SW480 (cell line): ENCODE data around the gene FOXP1.
"Not testable (repeated sequence)": the region's sequence is repeated elsewhere in the genome, so short reads cannot be mapped to it uniquely, and the experiment has no call there.

Experiments used
- DNase-seq: peaks from one replicate; pipeline ENCODE4 v3.0.0-alpha.2; 2016; ENCODE audit warnings: low spot score

The FOXP1 gene

GRCh38 chr3:71451060-71451459, 132.5 kb downstream of the FOXP1 start:
- no peak for DNase-seq

DNA sequence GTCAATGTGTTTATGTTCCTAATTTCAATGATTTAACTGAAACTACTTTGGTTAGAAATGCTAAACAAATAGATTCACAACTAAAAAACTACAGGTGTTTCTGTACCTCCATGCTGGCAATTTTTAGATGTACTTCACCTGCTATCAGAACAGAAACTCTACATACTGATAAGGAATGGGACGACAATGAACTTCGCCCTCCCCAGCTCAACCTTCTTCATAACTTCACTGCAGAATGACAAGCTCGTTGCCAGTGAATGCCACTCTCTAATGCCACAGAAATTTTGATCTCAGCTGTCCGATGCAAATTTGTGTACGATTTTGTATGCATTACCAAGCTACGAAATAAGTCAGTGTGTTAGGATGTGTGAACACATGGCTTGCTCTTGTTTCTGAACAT, 133.4 kb downstream of the FOXP1 start:
- no peak for DNase-seq

DNA sequence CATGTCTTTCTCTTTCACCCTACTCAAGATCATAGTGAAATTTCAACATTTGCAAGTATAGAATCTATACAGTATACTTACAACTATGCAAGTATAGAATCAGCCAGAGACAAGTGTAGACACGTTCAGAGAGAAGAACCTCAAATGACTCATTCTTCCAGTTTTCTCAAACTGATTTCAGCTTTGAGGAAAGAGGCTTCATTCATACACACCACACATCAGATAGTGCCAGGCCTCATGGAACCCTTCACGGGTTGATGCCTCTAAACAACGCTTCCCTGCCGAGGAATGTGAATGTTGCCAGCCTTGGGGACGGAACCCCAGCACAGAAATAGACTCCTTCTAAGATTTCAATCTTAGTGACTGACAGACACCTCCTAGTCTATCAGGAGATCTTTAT, 135.7 kb downstream of the FOXP1 start:
- no peak for DNase-seq

DNA sequence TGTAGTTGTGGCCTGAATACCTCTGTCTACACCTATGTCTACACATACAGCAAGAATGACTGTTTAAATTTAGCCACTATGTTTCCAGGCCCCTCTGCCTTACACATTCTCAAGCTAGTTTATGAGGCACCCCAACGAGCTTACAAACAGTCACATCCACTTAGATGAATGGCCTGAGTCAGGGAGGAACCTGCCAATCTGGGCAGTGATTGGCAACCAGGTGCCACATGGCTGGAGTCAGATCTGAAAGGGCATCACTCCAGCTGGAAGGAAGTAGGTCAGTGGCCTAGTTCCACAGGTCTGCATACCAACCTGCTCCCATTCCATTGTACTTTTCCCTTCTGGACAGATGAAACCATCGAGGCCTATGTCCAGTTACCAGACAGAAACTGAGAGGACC, 136.3 kb downstream of the FOXP1 start:
- no peak for DNase-seq

DNA sequence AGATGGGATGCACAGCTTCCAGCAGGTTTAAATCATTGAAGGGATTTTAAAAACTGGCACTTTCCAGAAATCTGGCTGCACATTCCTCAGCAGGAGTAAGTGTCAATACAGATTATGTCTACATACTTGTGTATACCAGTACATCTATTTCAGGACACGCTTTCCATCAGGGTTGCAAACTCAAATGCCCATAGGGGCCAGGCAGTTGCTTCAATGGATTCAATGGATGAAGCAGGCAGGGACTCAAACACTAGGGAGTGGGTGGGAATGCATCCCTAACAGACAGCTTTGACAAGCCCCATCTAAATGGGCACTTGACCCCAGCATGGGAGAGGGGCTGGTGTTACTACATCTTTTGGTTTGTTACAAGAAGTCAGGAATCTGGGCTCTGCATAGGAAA, 136.8 kb downstream of the FOXP1 start:
- DNase-seq: no peak

GRCh38 chr3:71446260-71446659, 137.3 kb downstream of the FOXP1 start:
- DNase-seq: no peak

- no peak for DNase-seq
Observed at GRCh38 chr3:71444861-71445259, 138.7 kb downstream of the FOXP1 start.

DNA sequence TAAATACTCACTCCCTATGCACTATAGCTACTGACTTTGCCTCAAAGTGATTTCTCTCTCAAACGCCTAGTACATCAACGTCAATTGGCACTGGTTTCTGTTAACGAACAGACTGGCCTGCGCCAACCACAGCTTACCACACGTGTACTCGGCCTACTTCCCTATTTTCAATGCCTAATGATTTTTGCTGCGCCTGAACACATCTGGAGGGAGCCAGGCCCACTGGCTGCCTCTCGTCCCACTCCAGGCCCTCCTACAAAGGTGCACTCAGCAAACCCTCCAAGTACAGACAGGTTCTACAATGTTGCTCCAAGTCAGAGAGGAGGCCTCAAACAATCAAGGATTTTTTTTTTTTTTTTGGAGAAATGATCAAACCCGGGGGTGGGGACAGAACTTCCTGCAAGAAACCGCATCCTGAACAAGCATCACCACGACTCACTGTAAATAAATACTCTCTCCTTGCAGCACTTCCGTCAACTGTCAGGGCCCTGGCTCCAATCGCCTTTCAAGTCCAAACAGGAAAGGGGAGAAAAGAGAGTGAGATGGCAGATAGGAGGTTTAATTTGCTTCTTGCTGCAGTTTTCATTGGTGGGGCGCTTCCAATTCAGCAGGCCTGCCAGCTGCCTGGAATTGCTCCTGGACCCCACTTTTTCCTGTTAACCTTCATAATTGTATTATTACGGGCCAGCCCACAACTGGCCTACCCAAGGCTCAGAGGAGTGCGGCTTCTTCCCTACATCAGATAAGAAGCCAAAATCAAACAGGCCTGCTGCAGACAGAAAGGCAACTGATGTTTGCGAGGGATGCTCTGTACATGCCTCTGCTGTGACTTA, 139.3 kb downstream of the FOXP1 start:
- DNase-seq: no peak

GRCh38 chr3:71443332-71443731, 140.2 kb downstream of the FOXP1 start:
- no peak for DNase-seq

- no peak for DNase-seq
Observed at GRCh38 chr3:71442652-71443042, 140.9 kb downstream of the FOXP1 start.

GRCh38 chr3:71441925-71442651, 141.4 kb downstream of the FOXP1 start:
- no peak for DNase-seq

DNA sequence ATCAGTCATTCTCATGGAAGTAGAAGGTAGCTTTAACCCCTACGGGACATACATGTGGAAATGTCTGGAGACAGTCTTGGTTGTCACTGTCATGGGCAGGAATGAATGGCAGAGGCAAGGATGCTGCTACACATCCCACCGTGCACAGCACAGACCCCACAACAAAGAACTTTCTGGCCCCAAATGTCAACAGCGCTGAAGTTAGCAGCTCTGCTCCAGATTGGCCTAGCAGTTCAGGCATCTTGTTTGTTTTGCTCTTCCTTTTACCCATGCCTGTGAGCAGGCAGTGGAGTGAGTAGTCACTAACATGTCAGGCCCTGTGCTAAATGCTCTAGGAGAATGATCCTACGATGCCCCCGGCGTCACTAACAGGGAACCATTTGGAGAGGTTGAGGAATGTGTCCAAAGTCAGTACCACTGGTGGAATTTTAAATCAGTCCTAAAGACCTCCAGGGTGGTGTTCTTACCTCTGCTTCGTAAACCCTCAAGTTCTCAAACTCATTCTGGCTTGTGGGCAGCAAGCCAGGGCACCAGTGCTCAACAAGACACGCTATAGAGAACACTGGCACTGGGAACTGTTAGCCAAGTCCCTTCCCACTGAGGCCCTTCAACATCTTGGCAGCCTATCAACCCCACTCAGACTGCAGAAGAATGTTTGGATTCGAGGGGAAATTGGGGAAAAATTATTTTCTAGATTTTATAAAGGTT, 142.2 kb downstream of the FOXP1 start:
- DNase-seq: no peak

GRCh38 chr3:71438904-71439303, 144.6 kb downstream of the FOXP1 start:
- no peak for DNase-seq

DNA sequence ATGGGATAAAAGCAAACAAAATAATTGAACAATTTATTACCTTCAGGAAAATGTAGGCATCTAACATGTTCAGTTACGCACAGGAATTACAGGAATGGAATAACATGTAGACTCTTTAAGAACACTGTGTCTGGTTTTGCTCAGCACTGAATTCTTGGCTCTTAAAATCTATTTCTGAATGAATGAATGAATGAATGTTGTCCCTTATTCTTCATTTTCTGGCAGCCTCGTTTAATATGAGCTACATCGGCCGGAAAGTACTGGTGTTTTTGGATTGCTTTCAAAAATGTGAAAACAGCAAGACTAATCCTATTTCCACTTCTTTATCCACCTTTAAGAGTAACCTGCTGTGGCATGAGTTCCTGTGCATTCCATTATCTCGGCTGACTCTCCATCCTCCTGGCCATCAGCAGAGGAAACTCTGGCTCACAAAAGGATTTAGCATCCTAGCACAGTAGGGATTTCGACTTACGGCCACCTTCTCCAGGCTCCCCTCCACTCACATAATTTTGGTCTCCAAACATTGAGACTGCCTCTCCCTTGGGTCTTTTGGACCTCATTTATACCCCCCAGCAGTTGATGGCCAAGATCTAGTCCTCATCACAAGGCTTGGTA, 145.3 kb downstream of the FOXP1 start:
- DNase-seq: no peak

- DNase-seq: no peak
Observed at GRCh38 chr3:71436337-71436736, 147.2 kb downstream of the FOXP1 start.

DNA sequence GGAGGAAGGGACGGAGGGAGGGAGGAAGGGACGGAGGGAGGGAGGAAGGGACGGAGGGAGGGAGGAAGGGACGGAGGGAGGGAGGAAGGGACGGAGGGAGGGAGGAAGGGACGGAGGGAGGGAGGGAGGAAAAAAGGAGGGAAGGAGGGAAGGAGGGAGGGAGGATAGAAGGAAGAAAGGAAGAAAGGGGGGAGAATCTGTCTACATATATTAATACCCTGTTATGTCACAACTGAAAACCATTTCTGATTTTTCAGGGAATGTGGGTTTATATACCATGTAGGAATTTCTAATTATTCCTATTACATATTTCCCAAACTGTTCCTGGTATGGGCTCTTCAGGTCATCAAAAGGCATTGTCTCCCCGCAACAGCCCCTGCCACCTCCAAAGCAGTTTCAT, 147.7 kb downstream of the FOXP1 start:
- not testable (repeated sequence) for DNase-seq

- DNase-seq: no peak
Observed at GRCh38 chr3:71433631-71434030, 149.9 kb downstream of the FOXP1 start.

GRCh38 chr3:71432044-71432975, 151.2 kb downstream of the FOXP1 start:
- DNase-seq: no peak

- DNase-seq: no peak
Observed at GRCh38 chr3:71430941-71431552, 152.5 kb downstream of the FOXP1 start.

GRCh38 chr3:71429597-71429988, 153.9 kb downstream of the FOXP1 start:
- no peak for DNase-seq
